Measurements from ENCODE around the gene ZNF436.

- TF ChIP-seq CTCF (IDR thresholded peaks at IDR 0.05; ENCODE audit: borderline replicate concordance, extremely low read depth, low read length, poor library complexity, severe bottlenecking), result no peak
- no peak for TF ChIP-seq EZH2 (IDR thresholded peaks at IDR 0.05; ENCODE audit: borderline replicate concordance, low read depth, low read length, severe bottlenecking)
Measured at GRCh38 chr1:23376890-23377811, 7.5 kb upstream of the ZNF436 start.
